Astrocyte of the spinal cord (primary cell): ENCODE results near the gene CELA3B.
"Not testable (repeated sequence)": the region's sequence is repeated elsewhere in the genome, so short reads cannot be mapped to it uniquely, and the experiment has no call there.

Source experiments
- DNase-seq: peaks from one replicate; pipeline ENCODE4 v3.0.0; 2011; ENCODE audit warnings: low read depth, low spot score
- H3K4me3 ChIP-seq: 2 replicates; pipeline ENCODE4 v1.5.1; 2011; ENCODE audit warnings: low read depth, mild to moderate bottlenecking, low read length, moderate library complexity
- CTCF ChIP-seq: IDR thresholded peaks from 2 replicates; pipeline ENCODE4 v1.5.1; 2012; ENCODE audit warnings: low read depth, mild to moderate bottlenecking, low read length, inconsistent platforms
- in situ Hi-C: cut with HindIII; loops from 2 replicates; pipeline ENCODE4 v1.10.0; 2017; ENCODE audit warnings: low sequenced_read_pairs

Gene CELA3B

GRCh38 chr1:21938732-21939538, 37.9 kb upstream of the CELA3B start:
- TF ChIP-seq CTCF = no peak
- no peak overlapping the region for H3K4me3 ChIP-seq
- in situ Hi-C loops = no loop called here
- DNase-seq = no peak

- in situ Hi-C loops = no loop called here
- DNase-seq = peak; percentile 96
- peak; percentile 59 for TF ChIP-seq CTCF
- no peak overlapping the region for H3K4me3 ChIP-seq
Observed at GRCh38 chr1:21939650-21940374, 37.0 kb upstream of the CELA3B start.

DNA sequence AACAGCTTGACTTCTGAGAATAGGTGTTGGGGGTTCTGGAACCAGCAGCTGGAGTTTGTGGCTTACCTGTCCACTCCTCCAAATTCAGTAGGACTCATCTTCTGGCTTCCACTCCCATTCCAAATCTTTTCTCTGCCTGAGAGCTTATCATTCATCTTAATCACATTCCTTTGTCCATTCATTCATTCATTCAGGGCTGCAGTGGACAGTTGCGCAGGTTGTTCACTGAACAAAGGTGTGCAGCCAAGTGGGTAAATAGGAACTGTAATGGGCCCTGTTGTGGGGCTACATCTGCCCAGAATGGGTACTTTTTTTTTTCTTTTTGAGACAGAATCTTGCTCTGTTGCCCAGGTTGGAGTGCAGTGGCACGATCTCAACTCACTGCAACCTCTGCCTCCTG, 36.3 kb upstream of the CELA3B start:
- H3K4me3 ChIP-seq = no peak overlapping the region

DNA sequence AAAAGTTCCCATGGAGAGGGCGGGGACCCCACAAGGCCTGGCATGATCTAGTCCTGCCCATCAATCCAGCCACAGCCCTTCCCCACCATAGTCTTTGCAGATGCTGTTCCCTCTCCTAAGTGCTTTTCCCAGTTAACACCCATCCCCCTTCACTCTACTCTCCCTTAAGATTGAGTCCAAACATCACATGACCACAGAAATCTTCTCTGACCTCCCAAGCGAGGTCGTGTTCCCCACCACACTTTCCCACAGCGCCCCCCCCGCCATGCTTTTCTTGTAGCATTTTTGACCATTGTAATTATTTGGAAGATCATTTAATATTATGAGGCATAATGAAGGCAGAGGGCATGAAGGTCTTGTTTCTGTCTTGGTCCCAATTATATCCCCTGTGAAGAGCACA, 35.5 kb upstream of the CELA3B start:
- in situ Hi-C loops = no loop called here
- H3K4me3 ChIP-seq = no peak overlapping the region
- no peak for DNase-seq
- TF ChIP-seq CTCF = no peak

More for the DNA sequence above, 36.3 kb upstream of the CELA3B start:
- in situ Hi-C loops = no loop called here
- no peak for TF ChIP-seq CTCF
- DNase-seq = no peak

GRCh38 chr1:21942464-21942863, 34.4 kb upstream of the CELA3B start:
- DNase-seq = no peak
- H3K4me3 ChIP-seq = no peak overlapping the region
- in situ Hi-C loops = no loop called here
- no peak for TF ChIP-seq CTCF

- DNase-seq = peak; percentile 77
- H3K4me3 ChIP-seq, in situ Hi-C loops: not testable (repeated sequence)
Observed at GRCh38 chr1:21942959-21943640, 33.7 kb upstream of the CELA3B start.

- in situ Hi-C loops = no loop called here
- DNase-seq = no peak
Observed at GRCh38 chr1:21944733-21945073, 32.1 kb upstream of the CELA3B start.

More at GRCh38 chr1:21944733-21945073, 32.1 kb upstream of the CELA3B start:
- no peak overlapping the region for H3K4me3 ChIP-seq
- no peak for TF ChIP-seq CTCF
